Stimulated activated CD8-positive, alpha-beta memory T cell treated with anti-CD3 and anti-CD28 coated beads, Interleukin-2, amount 100 ng/mL, for 1 hour (primary cell): ENCODE measurements around the gene UQCRH.

Source experiments
- DNase-seq, 2 donors: peaks; one replicate each; pipeline ENCODE4 v3.0.0-alpha.2; 2020; ENCODE audit warnings: low read depth in 2 of 2

The UQCRH gene

GRCh38 chr1:46303038-46303871 lies at the start of gene UQCRH, which contains the start of gene LRRC41:
TSS of gene UQCRH (plus strand) at chr1:46303698. CDS start at chr1:46303767, 69 bp downstream.
TSS of gene LRRC41 (minus strand) at chr1:46303616. CDS start at chr1:46303322, 294 bp downstream.
- DNase-seq: peak; percentile 86 to 88

- DNase-seq: no peak
Measured at GRCh38 chr1:46254668-46255067, 48.8 kb upstream of the UQCRH start.

- DNase-seq: no peak
Measured at GRCh38 chr1:46256523-46256922, 47.0 kb upstream of the UQCRH start.

GRCh38 chr1:46262508-46262907 lies 41.0 kb upstream of the UQCRH start:
- no peak for DNase-seq

GRCh38 chr1:46263146-46263545 lies 40.4 kb upstream of the UQCRH start:
- DNase-seq: no peak

GRCh38 chr1:46268578-46268977 lies 34.9 kb upstream of the UQCRH start:
- DNase-seq: no peak

- DNase-seq: no peak
Measured at GRCh38 chr1:46274225-46275029, 29.1 kb upstream of the UQCRH start.

GRCh38 chr1:46275030-46275337 lies 28.5 kb upstream of the UQCRH start:
- DNase-seq: no peak

- no peak for DNase-seq
Measured at GRCh38 chr1:46277658-46278373, 25.7 kb upstream of the UQCRH start.

- no peak for DNase-seq
Measured at GRCh38 chr1:46278807-46279206, 24.7 kb upstream of the UQCRH start.

GRCh38 chr1:46280092-46280491 lies 23.4 kb upstream of the UQCRH start:
- no peak for DNase-seq

GRCh38 chr1:46281021-46281420 lies 22.5 kb upstream of the UQCRH start:
- no peak for DNase-seq

GRCh38 chr1:46284058-46284457 lies 19.4 kb upstream of the UQCRH start:
- no peak for DNase-seq

GRCh38 chr1:46284597-46285564 lies 18.6 kb upstream of the UQCRH start:
- no peak for DNase-seq

GRCh38 chr1:46285730-46286477 lies 17.6 kb upstream of the UQCRH start:
- DNase-seq: no peak

- no peak for DNase-seq
Measured at GRCh38 chr1:46288485-46289133, 14.9 kb upstream of the UQCRH start.

GRCh38 chr1:46289134-46289494 lies 14.4 kb upstream of the UQCRH start:
- no peak for DNase-seq

GRCh38 chr1:46289976-46290375 lies 13.5 kb upstream of the UQCRH start:
- no peak for DNase-seq

GRCh38 chr1:46295306-46295705 lies 8.2 kb upstream of the UQCRH start:
- no peak for DNase-seq

- no peak for DNase-seq
Measured at GRCh38 chr1:46298387-46298786, 5.1 kb upstream of the UQCRH start.
